Endothelial cell of umbilical vein (primary cell): Measurements from ENCODE around the gene ZBTB18.

Experiments used
- CTCF ChIP-seq, 2 donors: IDR thresholded peaks; 1 replicate in 1 of 2; 2 replicates in 1 of 2; pipeline ENCODE4 v1.5.1; 2011; ENCODE audit warnings: low read length in 2 of 2, mild to moderate bottlenecking in 2 of 2, moderate library complexity in 2 of 2, control low read depth in 1 of 2, inconsistent platforms in 1 of 2, low read depth in 1 of 2; ENCODE audit not compliant: insufficient read depth in 1 of 2; ENCODE audit errors: extremely low read depth in 1 of 2
- MAX ChIP-seq: IDR thresholded peaks from 2 replicates; pipeline ENCODE4 v1.6.1; 2011; ENCODE audit not compliant: insufficient read depth, insufficient read length
- POLR2A ChIP-seq: IDR thresholded peaks from 2 replicates; pipeline ENCODE4 v1.6.1; 2012; ENCODE audit warnings: low read depth, mild to moderate bottlenecking, control low read depth, low read length
- POLR2AphosphoS5 ChIP-seq: IDR thresholded peaks from 2 replicates; pipeline ENCODE4 v1.6.1; 2012; ENCODE audit warnings: low read depth, mild to moderate bottlenecking, control low read depth, low read length, moderate library complexity; ENCODE audit not compliant: insufficient read depth

- no peak for TF ChIP-seq POLR2A
- no peak for TF ChIP-seq POLR2AphosphoS5
- TF ChIP-seq CTCF (IDR thresholded peaks at IDR 0.05; ENCODE audit: extremely low read depth in 1 of 2, insufficient read depth in 1 of 2, low read depth in 1 of 2, low read length in 2 of 2), result no peak
- TF ChIP-seq MAX, result no peak
Measured at GRCh38 chr1:244088161-244088560, 37.1 kb downstream of the ZBTB18 start.
